ENCODE results near the gene SLC23A2.
"Not testable (repeated sequence)": the region's sequence is repeated elsewhere in the genome, so short reads cannot be mapped to it uniquely, and the experiment has no call there.

Gene SLC23A2

GRCh38 chr20:4854561-4854901 lies 146.8 kb downstream of the SLC23A2 start:
- in situ Hi-C loops (cut with MboI; ENCODE audit: low sequenced_read_pairs) = no loop called here

GRCh38 chr20:4853757-4854560 lies 147.4 kb downstream of the SLC23A2 start:
- in situ Hi-C loops (cut with MboI; ENCODE audit: low sequenced_read_pairs) = no loop called here

DNA sequence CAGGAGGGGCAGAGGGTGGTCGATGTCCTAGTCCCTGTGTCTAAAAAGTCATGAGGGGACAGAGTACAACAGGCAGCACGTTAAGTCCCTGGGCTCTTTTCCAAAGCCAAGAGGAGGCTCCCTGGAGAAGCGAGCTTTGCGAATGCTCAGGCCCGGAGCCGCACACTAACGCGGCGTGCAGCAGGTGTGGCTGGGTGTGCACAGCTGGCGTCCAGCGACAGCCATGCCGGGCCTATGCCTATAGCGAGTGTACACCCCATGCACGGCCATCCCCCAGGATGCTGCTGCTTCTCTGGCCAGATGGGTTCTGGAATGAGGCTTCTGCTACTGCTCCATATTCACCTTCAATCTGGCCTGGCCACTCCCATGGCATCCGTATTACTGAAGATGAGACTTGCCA lies 148.3 kb downstream of the SLC23A2 start:
- in situ Hi-C loops (cut with MboI; ENCODE audit: low sequenced_read_pairs) = no loop called here

DNA sequence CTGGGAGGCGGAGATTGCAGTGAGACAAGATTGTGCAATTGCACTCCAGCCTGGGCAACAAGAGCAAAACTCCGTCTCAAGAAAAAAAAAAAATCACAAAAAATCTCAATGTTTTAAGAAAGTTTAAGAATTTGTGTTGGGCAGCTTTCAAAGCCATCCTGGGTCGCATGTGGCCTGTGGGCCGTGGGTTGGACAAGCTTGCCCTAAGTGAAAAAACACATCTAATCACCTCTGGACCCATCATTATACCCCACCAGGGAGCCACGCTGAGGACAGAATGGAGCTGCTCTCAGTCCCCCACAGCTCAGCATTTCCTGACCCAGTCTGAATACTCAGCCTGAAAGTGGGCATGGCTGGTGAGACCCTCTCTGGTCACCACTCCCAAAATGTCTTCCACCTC lies 150.3 kb downstream of the SLC23A2 start:
- in situ Hi-C loops (cut with MboI; ENCODE audit: low sequenced_read_pairs) = no loop called here

DNA sequence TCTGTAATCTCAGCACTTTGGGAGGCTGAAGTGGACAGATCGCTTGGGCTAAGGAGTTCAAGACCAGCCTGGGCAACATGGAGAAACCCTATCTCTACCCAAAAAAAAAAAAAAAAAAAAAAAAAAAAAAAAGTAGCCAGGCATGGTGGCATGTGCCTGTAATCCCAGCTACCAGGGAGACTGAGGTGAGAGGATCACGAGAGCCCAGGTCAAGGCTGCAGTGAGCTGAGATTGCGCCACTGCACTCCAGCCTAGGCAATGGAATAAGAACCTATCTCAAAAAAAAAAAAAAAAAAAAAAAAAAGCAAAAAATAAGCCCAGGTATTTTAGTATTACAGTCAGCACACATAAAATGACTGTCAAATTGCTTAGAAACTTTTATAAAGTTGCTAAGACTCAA lies 152.5 kb downstream of the SLC23A2 start:
- in situ Hi-C loops (cut with MboI; ENCODE audit: low sequenced_read_pairs) = not testable (repeated sequence)

DNA sequence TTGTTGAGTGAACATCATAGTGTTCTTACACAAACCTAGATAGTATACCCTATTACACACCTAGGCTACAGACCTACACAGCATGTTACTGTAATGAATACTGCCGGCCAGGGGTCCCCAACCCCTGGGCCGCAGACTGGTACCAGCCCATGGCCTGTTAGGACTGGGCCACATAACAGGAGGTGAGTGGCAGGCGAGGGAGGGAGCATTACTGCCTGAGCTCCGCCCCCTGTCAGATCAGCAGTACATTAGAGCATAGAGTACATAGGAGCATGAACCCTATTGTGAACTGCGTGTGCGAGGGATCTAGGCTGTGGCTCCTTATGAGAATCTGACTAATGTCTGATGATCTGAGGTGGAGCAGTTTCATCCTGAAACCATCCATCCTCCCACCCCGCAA lies 153.3 kb downstream of the SLC23A2 start:
- in situ Hi-C loops (cut with MboI; ENCODE audit: low sequenced_read_pairs) = no loop called here

DNA sequence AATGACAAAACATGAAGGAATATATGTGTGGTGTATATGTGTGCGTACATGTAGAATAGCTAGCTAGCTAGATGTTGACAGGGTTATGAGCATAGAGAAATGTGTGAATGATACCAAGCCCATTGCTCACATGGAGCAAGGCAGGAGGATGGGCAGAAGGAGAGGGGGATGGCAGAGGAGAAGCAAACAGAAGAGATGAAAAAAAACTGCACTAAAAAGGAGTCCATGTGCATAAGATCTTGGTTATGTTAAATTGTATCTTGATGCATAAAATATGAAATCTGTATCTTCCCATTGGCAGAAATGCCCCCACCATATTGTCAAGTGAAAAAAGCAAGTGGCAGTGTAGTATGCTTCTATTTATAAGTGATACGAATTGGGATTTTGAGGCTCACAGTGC lies 154.5 kb downstream of the SLC23A2 start:
- in situ Hi-C loops (cut with MboI; ENCODE audit: low sequenced_read_pairs) = no loop called here

GRCh38 chr20:4844751-4845465 lies 156.4 kb downstream of the SLC23A2 start:
- in situ Hi-C loops (cut with MboI; ENCODE audit: low sequenced_read_pairs) = no loop called here

GRCh38 chr20:4844325-4844724 lies 157.0 kb downstream of the SLC23A2 start:
- in situ Hi-C loops (cut with MboI; ENCODE audit: low sequenced_read_pairs) = no loop called here

- in situ Hi-C loops (cut with MboI; ENCODE audit: low sequenced_read_pairs) = no loop called here
Measured at GRCh38 chr20:4840801-4841200, 160.5 kb downstream of the SLC23A2 start.

GRCh38 chr20:4838526-4838925 lies 162.8 kb downstream of the SLC23A2 start:
- in situ Hi-C loops (cut with MboI; ENCODE audit: low sequenced_read_pairs) = no loop called here

DNA sequence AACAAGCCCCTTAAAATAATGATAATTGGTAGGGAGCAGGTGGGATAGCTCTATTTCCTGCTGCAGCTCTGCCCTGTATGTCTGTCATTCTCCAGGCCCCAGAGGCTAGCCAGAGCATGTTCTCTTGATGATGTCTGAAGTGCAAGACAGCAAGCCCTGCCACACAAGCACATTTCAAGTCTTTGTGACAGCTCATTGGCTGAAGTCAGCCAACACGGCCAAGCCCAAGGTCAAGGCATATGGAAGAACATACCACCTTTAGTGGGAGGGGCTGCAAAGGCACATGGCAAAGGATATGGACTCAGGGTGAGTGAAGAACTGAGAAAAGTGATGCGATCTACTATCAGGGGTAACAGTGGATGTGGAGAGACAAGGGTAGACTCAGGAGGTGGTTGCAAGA lies 163.6 kb downstream of the SLC23A2 start:
- in situ Hi-C loops (cut with MboI; ENCODE audit: low sequenced_read_pairs) = no loop called here

DNA sequence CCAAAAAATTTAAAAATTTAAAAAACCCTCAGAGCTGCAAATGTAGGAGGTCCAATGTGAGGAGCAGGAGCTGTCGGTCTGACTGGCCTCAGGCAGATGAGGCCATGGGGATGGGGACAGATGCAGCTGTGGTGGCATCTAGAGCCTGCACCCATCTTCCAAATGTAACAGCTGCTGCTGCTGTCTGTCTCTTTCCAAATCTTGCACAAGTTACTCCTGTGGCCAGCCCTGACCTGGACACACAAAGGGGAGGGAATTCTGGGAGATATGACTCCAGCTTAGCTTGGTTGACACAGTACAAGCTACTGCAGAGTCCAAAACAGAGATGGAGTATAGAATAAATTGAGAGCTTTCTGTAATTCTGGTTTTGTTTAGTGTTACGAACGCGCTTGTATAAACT lies 164.4 kb downstream of the SLC23A2 start:
- in situ Hi-C loops (cut with MboI; ENCODE audit: low sequenced_read_pairs) = no loop called here

DNA sequence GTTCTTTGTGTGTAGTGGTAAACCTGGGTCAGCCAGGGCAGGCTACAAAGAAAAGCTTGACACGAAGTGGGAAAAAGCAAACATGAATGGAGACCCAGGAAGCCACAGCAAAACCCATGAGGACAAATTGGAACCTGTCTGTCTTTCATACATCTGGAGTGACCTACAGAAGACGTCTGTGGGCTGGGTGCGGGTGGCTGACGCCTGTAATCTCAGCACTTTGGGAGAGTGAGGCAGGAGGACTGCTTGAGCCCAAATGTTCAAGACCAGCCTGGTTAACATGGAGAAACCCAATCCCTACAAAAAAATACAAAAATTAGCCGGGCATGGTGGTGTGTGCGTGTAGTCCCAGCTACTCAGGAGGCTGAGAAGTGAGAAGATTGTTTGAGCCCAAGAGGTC lies 164.8 kb downstream of the SLC23A2 start:
- in situ Hi-C loops (cut with MboI; ENCODE audit: low sequenced_read_pairs) = no loop called here

DNA sequence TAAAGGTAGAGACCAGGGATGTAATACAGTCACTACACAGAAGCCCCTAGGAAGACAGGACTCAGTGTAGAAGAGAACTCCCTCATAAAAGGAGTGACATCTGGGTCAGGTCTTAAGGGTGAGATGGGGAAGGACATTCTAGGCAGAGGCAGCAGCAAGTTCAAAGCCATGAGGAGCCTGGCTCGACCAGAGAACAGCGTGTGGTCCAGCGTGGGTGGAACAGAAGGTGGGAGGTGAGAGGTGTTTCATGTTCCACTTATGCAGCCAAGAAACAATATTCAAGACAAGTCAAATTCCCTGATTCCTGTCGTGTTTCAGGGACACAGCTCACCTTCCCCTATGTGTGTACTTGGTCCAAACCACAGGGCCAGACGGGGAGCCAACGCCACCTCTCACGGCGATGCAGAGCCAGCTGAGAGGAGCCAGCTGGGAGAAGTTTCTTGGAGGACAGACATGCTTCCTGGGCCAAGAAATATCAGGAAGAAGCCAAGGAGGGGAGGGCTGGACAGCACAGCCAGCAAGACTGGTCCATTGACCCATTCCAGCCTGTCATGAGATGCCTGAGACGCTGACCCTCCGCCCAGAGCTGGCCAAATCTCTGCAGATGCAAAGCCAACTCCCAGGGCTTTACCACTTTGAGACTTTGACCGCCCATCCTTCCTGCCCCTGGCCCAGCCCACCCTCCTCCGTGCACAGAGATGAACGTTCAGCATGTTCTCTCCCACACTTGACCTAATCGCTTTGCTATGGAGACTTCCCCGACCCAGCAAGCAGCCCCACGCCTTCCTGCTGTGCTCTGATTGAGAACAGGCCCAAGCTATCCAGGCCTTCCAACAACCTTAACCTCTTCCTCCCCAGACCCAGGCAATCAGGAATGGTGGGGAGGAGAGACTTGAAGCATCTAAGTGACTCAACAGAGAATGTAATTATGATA lies 165.8 kb downstream of the SLC23A2 start:
- in situ Hi-C loops (cut with MboI; ENCODE audit: low sequenced_read_pairs) = no loop called here

- in situ Hi-C loops (cut with MboI; ENCODE audit: low sequenced_read_pairs) = no loop called here
Measured at GRCh38 chr20:4833074-4833728, 168.1 kb downstream of the SLC23A2 start.

- in situ Hi-C loops (cut with MboI; ENCODE audit: low sequenced_read_pairs) = no loop called here
Measured at GRCh38 chr20:4832469-4832868, 168.8 kb downstream of the SLC23A2 start.

GRCh38 chr20:4830696-4831095 lies 170.6 kb downstream of the SLC23A2 start:
- in situ Hi-C loops (cut with MboI; ENCODE audit: low sequenced_read_pairs) = no loop called here

- in situ Hi-C loops (cut with MboI; ENCODE audit: low sequenced_read_pairs) = no loop called here
Measured at GRCh38 chr20:4830259-4830658, 171.1 kb downstream of the SLC23A2 start.

DNA sequence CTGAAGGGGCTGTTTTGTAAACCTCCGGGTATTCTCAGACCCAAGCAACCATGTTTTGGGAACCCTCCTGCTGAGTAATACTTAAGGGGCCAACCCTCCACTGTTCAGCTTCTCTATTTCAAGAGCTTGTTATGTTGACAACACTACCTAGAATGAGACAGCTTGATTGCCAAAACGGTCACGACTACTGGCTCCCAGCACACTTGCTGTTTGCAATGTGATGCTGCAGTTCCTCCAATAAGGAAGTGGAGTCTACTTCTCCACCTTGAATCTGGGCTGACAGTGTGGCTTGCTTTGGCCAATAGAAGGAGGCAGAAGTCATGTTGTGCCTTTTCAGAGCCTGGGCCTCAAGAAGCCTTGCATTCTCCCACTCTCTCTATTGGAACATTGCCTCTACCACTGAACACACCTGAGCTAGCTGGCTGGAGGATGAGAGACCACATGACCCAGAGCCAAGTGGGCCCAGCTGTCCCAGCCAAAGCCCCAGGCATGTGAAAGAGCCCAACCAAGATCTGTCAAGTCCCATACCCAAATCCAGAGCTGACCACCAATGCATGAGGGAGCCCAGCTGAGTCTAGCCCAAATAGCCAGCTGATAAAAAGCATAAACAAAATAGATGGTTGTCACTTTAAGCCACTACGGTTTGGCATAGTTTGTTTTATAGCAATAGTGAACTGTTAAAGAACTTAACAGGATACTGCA lies 171.6 kb downstream of the SLC23A2 start:
- in situ Hi-C loops (cut with MboI; ENCODE audit: low sequenced_read_pairs) = no loop called here
